ENCODE data around the gene HMOX2.

Gene HMOX2

GRCh38 chr16:4437366-4437765, 38.8 kb upstream of the HMOX2 start:
- H2BK12ac ChIP-seq (ENCODE audit: low read length in 2 of 2), result no peak overlapping the region
- peaks cover 39 to 86% of the 10 kb centered on the region in 2 experiments for H3K36me3 ChIP-seq (ENCODE audit: control insufficient read depth in 1 of 2, insufficient read depth in 2 of 2, low read depth in 1 of 2, low read length in 2 of 2)
- no peak overlapping the region for H2AK5ac ChIP-seq (ENCODE audit: low read length, severe bottlenecking)
- no peak overlapping the region for H2BK15ac ChIP-seq (ENCODE audit: low read depth, poor library complexity, severe bottlenecking)
- no peak overlapping the region for H3K4me3 ChIP-seq (ENCODE audit: insufficient read depth in 1 of 2, low read depth in 1 of 2, low read length in 2 of 2)
- H2BK5ac ChIP-seq (ENCODE audit: low read depth, low read length, poor library complexity, severe bottlenecking), result no peak overlapping the region
- DNase-seq, result no peak
- H4K91ac ChIP-seq (ENCODE audit: low read length), result no peak overlapping the region
- no peak overlapping the region for H3K14ac ChIP-seq (ENCODE audit: low read length in 2 of 2)
- H3K9me3 ChIP-seq (ENCODE audit: control insufficient read depth, low read length), result no peaks in the 10 kb centered on the region
- H3K18ac ChIP-seq (ENCODE audit: low read depth in 1 of 2, low read length in 2 of 2), result no peak overlapping the region
- H2AFZ ChIP-seq (ENCODE audit: low read depth, low read length), result no peak overlapping the region
- no peak overlapping the region for H3K27ac ChIP-seq (ENCODE audit: low read length, poor library complexity, severe bottlenecking)
- no peaks in the 10 kb centered on the region for H3K4me1 ChIP-seq (ENCODE audit: control insufficient read depth, insufficient read depth, low read depth, low read length)
- peaks cover 22% of the 10 kb centered on the region for H3K79me1 ChIP-seq (replicated peaks; ENCODE audit: low read length, poor library complexity, severe bottlenecking)
- no peak overlapping the region for H3K4ac ChIP-seq (ENCODE audit: low read depth in 1 of 2, low read length in 2 of 2)
- no peak overlapping the region for H4K8ac ChIP-seq (ENCODE audit: low read length)
- no peaks in the 10 kb centered on the region for H3K27me3 ChIP-seq (ENCODE audit: control insufficient read depth in 1 of 2, insufficient read depth in 1 of 2, low read length in 2 of 2)
- 98% methylated on average over 3 of the region's 3 CpGs for WGBS
- H3K23ac ChIP-seq (ENCODE audit: low read length in 2 of 2), result no peak overlapping the region
- H2BK120ac ChIP-seq (ENCODE audit: low read depth, low read length), result no peak overlapping the region
- no peak overlapping the region for H3K9ac ChIP-seq (ENCODE audit: low read length)
- H3K4me2 ChIP-seq (ENCODE audit: low read length, poor library complexity, severe bottlenecking), result no peak overlapping the region

GRCh38 chr16:4442371-4442770, 33.8 kb upstream of the HMOX2 start:
- DNase-seq, result no peak

GRCh38 chr16:4443271-4443670, 32.9 kb upstream of the HMOX2 start:
- Histone ChIP-seq H2BK15ac (ENCODE audit: low read depth, poor library complexity, severe bottlenecking) (no peak overlapping the region), H3K79me1 (replicated peaks; ENCODE audit: low read length, poor library complexity, severe bottlenecking) (peaks cover 19% of the 10 kb centered on the region), H2BK5ac (ENCODE audit: low read depth, low read length, poor library complexity, severe bottlenecking) (no peak overlapping the region), H3K9me3 (ENCODE audit: control insufficient read depth, low read length) (no peaks in the 10 kb centered on the region), H3K4ac (ENCODE audit: low read depth in 1 of 2, low read length in 2 of 2) (no peak overlapping the region), H3K23ac (ENCODE audit: low read length in 2 of 2) (no peak overlapping the region), H3K14ac (ENCODE audit: low read length in 2 of 2) (no peak overlapping the region), H4K91ac (ENCODE audit: low read length) (no peak overlapping the region), H3K9ac (ENCODE audit: low read length) (no peak overlapping the region), H3K27ac (ENCODE audit: low read length, poor library complexity, severe bottlenecking) (no peak overlapping the region), H2AK5ac (ENCODE audit: low read length, severe bottlenecking) (no peak overlapping the region), H3K4me1 (ENCODE audit: control insufficient read depth, insufficient read depth, low read depth, low read length) (no peaks in the 10 kb centered on the region), H3K18ac (ENCODE audit: low read depth in 1 of 2, low read length in 2 of 2) (no peak overlapping the region), H3K4me2 (ENCODE audit: low read length, poor library complexity, severe bottlenecking) (no peak overlapping the region), H3K36me3 (ENCODE audit: control insufficient read depth in 1 of 2, insufficient read depth in 2 of 2, low read depth in 1 of 2, low read length in 2 of 2) (peaks cover 75 to 89% of the 10 kb centered on the region in 2 experiments), H3K27me3 (ENCODE audit: control insufficient read depth in 1 of 2, insufficient read depth in 1 of 2, low read length in 2 of 2) (no peaks in the 10 kb centered on the region), H3K4me3 (ENCODE audit: insufficient read depth in 1 of 2, low read depth in 1 of 2, low read length in 2 of 2) (no peak overlapping the region), H2BK12ac (ENCODE audit: low read length in 2 of 2) (no peak overlapping the region), H2BK120ac (ENCODE audit: low read depth, low read length) (no peak overlapping the region), H4K8ac (ENCODE audit: low read length) (no peak overlapping the region), H2AFZ (ENCODE audit: low read depth, low read length) (no peak overlapping the region)
- no peak for DNase-seq
- 78% methylated on average over 5 of the region's 5 CpGs for WGBS

More at GRCh38 chr16:4442371-4442770, 33.8 kb upstream of the HMOX2 start:
- H2BK15ac ChIP-seq (ENCODE audit: low read depth, poor library complexity, severe bottlenecking), result no peak overlapping the region
- H3K23ac ChIP-seq (ENCODE audit: low read length in 2 of 2), result no peak overlapping the region
- H2AFZ ChIP-seq (ENCODE audit: low read depth, low read length), result no peak overlapping the region
- H3K18ac ChIP-seq (ENCODE audit: low read depth in 1 of 2, low read length in 2 of 2), result no peak overlapping the region
- no peak overlapping the region for H3K14ac ChIP-seq (ENCODE audit: low read length in 2 of 2)
- H3K79me1 ChIP-seq (replicated peaks; ENCODE audit: low read length, poor library complexity, severe bottlenecking), result peaks cover 17% of the 10 kb centered on the region
- no peak overlapping the region for H4K91ac ChIP-seq (ENCODE audit: low read length)
- H3K4ac ChIP-seq (ENCODE audit: low read depth in 1 of 2, low read length in 2 of 2), result no peak overlapping the region
- no peak overlapping the region for H2BK12ac ChIP-seq (ENCODE audit: low read length in 2 of 2)
- no peak overlapping the region for H3K4me3 ChIP-seq (ENCODE audit: insufficient read depth in 1 of 2, low read depth in 1 of 2, low read length in 2 of 2)
- H2AK5ac ChIP-seq (ENCODE audit: low read length, severe bottlenecking), result no peak overlapping the region
- no peak overlapping the region for H4K8ac ChIP-seq (ENCODE audit: low read length)
- no peaks in the 10 kb centered on the region for H3K27me3 ChIP-seq (ENCODE audit: control insufficient read depth in 1 of 2, insufficient read depth in 1 of 2, low read length in 2 of 2)
- H3K36me3 ChIP-seq (ENCODE audit: control insufficient read depth in 1 of 2, insufficient read depth in 2 of 2, low read depth in 1 of 2, low read length in 2 of 2), result peaks cover 70 to 90% of the 10 kb centered on the region in 2 experiments
- 97% methylated on average over 8 of the region's 11 CpGs for WGBS
- no peak overlapping the region for H2BK5ac ChIP-seq (ENCODE audit: low read depth, low read length, poor library complexity, severe bottlenecking)
- no peak overlapping the region for H3K4me2 ChIP-seq (ENCODE audit: low read length, poor library complexity, severe bottlenecking)
- H2BK120ac ChIP-seq (ENCODE audit: low read depth, low read length), result no peak overlapping the region
- no peaks in the 10 kb centered on the region for H3K9me3 ChIP-seq (ENCODE audit: control insufficient read depth, low read length)
- H3K9ac ChIP-seq (ENCODE audit: low read length), result no peak overlapping the region
- no peak overlapping the region for H3K27ac ChIP-seq (ENCODE audit: low read length, poor library complexity, severe bottlenecking)
- H3K4me1 ChIP-seq (ENCODE audit: control insufficient read depth, insufficient read depth, low read depth, low read length), result no peaks in the 10 kb centered on the region

GRCh38 chr16:4443986-4444385, 32.2 kb upstream of the HMOX2 start:
- H3K23ac ChIP-seq (ENCODE audit: low read length in 2 of 2), result no peak overlapping the region
- no peaks in the 10 kb centered on the region for H3K27me3 ChIP-seq (ENCODE audit: control insufficient read depth in 1 of 2, insufficient read depth in 1 of 2, low read length in 2 of 2)
- WGBS, result 98% methylated on average over 3 of the region's 4 CpGs
- no peaks in the 10 kb centered on the region for H3K9me3 ChIP-seq (ENCODE audit: control insufficient read depth, low read length)
- no peak overlapping the region for H3K4ac ChIP-seq (ENCODE audit: low read depth in 1 of 2, low read length in 2 of 2)
- H3K18ac ChIP-seq (ENCODE audit: low read depth in 1 of 2, low read length in 2 of 2), result no peak overlapping the region
- no peak overlapping the region for H2BK12ac ChIP-seq (ENCODE audit: low read length in 2 of 2)
- H3K4me1 ChIP-seq (ENCODE audit: control insufficient read depth, insufficient read depth, low read depth, low read length), result no peaks in the 10 kb centered on the region
- no peak overlapping the region for H3K14ac ChIP-seq (ENCODE audit: low read length in 2 of 2)
- H2AK5ac ChIP-seq (ENCODE audit: low read length, severe bottlenecking), result no peak overlapping the region
- no peak overlapping the region for H2AFZ ChIP-seq (ENCODE audit: low read depth, low read length)
- no peak overlapping the region for H3K4me3 ChIP-seq (ENCODE audit: insufficient read depth in 1 of 2, low read depth in 1 of 2, low read length in 2 of 2)
- H2BK15ac ChIP-seq (ENCODE audit: low read depth, poor library complexity, severe bottlenecking), result no peak overlapping the region
- no peak overlapping the region for H2BK5ac ChIP-seq (ENCODE audit: low read depth, low read length, poor library complexity, severe bottlenecking)
- no peak overlapping the region for H3K4me2 ChIP-seq (ENCODE audit: low read length, poor library complexity, severe bottlenecking)
- no peak overlapping the region for H2BK120ac ChIP-seq (ENCODE audit: low read depth, low read length)
- H4K91ac ChIP-seq (ENCODE audit: low read length), result no peak overlapping the region
- no peak overlapping the region for H4K8ac ChIP-seq (ENCODE audit: low read length)
- H3K27ac ChIP-seq (ENCODE audit: low read length, poor library complexity, severe bottlenecking), result no peak overlapping the region
- H3K36me3 ChIP-seq (ENCODE audit: control insufficient read depth in 1 of 2, insufficient read depth in 2 of 2, low read depth in 1 of 2, low read length in 2 of 2), result peaks cover 79 to 88% of the 10 kb centered on the region in 2 experiments
- no peak overlapping the region for H3K9ac ChIP-seq (ENCODE audit: low read length)
- no peak for DNase-seq
- peaks cover 22% of the 10 kb centered on the region for H3K79me1 ChIP-seq (replicated peaks; ENCODE audit: low read length, poor library complexity, severe bottlenecking)
